ENCODE results near the gene SLC24A3. TPM values are rescaled to one million over a fixed set of nuclear protein-coding genes. Genes with fewer than 3 reads are reported as not detected.

SLC24A3 gene
- total and polyA plus RNA-seq, 2 of the 13 experiments (the other 11 are each of a cell fraction or from before 2014, with no cell fraction given), result not detected

DNA sequence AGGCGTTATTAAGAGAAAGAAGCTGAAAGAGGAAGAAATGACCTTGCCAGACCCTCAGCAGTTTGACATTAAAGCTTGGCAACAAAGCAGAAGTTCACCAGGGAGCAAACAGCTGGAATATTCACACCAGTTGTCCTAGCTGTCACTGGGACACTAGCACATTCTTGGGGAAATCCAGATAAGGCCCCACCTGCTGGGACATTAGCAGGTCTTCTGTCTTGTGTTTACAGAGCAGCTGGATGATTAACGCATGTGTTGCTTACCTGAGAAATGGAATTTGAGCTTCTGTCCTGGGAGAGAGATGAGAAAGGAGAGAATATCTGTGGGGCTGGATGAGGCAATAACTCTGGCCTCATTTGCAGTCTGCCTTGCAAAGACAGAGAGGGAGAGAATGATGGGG lies 408.0 kb downstream of the SLC24A3 start (continued):
- TF ChIP-seq, protein P1, sequence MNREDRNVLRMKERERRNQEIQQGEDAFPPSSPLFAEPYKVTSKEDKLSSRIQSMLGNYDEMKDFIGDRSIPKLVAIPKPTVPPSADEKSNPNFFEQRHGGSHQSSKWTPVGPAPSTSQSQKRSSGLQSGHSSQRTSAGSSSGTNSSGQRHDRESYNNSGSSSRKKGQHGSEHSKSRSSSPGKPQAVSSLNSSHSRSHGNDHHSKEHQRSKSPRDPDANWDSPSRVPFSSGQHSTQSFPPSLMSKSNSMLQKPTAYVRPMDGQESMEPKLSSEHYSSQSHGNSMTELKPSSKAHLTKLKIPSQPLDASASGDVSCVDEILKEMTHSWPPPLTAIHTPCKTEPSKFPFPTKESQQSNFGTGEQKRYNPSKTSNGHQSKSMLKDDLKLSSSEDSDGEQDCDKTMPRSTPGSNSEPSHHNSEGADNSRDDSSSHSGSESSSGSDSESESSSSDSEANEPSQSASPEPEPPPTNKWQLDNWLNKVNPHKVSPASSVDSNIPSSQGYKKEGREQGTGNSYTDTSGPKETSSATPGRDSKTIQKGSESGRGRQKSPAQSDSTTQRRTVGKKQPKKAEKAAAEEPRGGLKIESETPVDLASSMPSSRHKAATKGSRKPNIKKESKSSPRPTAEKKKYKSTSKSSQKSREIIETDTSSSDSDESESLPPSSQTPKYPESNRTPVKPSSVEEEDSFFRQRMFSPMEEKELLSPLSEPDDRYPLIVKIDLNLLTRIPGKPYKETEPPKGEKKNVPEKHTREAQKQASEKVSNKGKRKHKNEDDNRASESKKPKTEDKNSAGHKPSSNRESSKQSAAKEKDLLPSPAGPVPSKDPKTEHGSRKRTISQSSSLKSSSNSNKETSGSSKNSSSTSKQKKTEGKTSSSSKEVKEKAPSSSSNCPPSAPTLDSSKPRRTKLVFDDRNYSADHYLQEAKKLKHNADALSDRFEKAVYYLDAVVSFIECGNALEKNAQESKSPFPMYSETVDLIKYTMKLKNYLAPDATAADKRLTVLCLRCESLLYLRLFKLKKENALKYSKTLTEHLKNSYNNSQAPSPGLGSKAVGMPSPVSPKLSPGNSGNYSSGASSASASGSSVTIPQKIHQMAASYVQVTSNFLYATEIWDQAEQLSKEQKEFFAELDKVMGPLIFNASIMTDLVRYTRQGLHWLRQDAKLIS (CRISPR knock-in tag; IDR thresholded peaks at IDR 0.05), result no peak
- TF ChIP-seq NCOA2 (CRISPR knock-in tag; IDR thresholded peaks at IDR 0.05) (no peak), MEF2D (CRISPR knock-in tag; IDR thresholded peaks at IDR 0.05) (no peak), FOXK2 (IDR thresholded peaks at IDR 0.05) (no peak), HNRNPL (IDR thresholded peaks at IDR 0.05; ENCODE audit: low read depth, low read length) (no peak), SETDB1 (CRISPR knock-in tag; IDR thresholded peaks at IDR 0.05; ENCODE audit: borderline replicate concordance) (no peak), FOXA1 (IDR thresholded peaks at IDR 0.05) (no peak), FOXA1 (CRISPR knock-in tag; IDR thresholded peaks at IDR 0.05) (peak; percentile 67; the same call in 1 of the 2 replicates), NFIC (IDR thresholded peaks at IDR 0.05; ENCODE audit: low read length) (no peak), MIXL1 (CRISPR knock-in tag; IDR thresholded peaks at IDR 0.05) (no peak), ZNF761 (CRISPR knock-in tag; conservative IDR thresholded peaks at IDR 0.05) (no peak), SAP130 (CRISPR knock-in tag; IDR thresholded peaks at IDR 0.05; ENCODE audit: low read depth) (peak; percentile 47; the same call in 1 of the 2 replicates), PTBP1 (IDR thresholded peaks at IDR 0.05; ENCODE audit: low read depth, low read length, poor library complexity, severe bottlenecking) (no peak), FOXP1 (IDR thresholded peaks at IDR 0.05) (no peak), FOXP1 (CRISPR knock-in tag; IDR thresholded peaks at IDR 0.05) (peak; percentile 81), ATAD3A (CRISPR knock-in tag; IDR thresholded peaks at IDR 0.05) (no peak), ZNF205 (CRISPR knock-in tag; IDR thresholded peaks at IDR 0.05) (no peak), RFX5 (IDR thresholded peaks at IDR 0.05; ENCODE audit: low read depth, low read length) (no peak)
- TF ChIP-seq, protein P2, sequence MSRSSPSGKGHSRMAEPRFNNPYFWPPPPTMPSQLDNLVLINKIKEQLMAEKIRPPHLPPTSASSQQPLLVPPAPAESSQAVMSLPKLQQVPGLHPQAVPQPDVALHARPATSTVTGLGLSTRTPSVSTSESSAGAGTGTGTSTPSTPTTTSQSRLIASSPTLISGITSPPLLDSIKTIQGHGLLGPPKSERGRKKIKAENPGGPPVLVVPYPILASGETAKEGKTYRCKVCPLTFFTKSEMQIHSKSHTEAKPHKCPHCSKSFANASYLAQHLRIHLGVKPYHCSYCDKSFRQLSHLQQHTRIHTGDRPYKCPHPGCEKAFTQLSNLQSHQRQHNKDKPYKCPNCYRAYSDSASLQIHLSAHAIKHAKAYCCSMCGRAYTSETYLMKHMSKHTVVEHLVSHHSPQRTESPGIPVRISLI (CRISPR knock-in tag; IDR thresholded peaks at IDR 0.05; ENCODE audit: borderline replicate concordance), result 0 out of 2 replicates have a peak, but pooled peaks have one; percentile 29
- TF ChIP-seq, protein P3, sequence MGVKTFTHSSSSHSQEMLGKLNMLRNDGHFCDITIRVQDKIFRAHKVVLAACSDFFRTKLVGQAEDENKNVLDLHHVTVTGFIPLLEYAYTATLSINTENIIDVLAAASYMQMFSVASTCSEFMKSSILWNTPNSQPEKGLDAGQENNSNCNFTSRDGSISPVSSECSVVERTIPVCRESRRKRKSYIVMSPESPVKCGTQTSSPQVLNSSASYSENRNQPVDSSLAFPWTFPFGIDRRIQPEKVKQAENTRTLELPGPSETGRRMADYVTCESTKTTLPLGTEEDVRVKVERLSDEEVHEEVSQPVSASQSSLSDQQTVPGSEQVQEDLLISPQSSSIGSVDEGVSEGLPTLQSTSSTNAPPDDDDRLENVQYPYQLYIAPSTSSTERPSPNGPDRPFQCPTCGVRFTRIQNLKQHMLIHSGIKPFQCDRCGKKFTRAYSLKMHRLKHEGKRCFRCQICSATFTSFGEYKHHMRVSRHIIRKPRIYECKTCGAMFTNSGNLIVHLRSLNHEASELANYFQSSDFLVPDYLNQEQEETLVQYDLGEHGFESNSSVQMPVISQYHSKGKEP (CRISPR knock-in tag; IDR thresholded peaks at IDR 0.05), result no peak
- TF ChIP-seq, protein P4, sequence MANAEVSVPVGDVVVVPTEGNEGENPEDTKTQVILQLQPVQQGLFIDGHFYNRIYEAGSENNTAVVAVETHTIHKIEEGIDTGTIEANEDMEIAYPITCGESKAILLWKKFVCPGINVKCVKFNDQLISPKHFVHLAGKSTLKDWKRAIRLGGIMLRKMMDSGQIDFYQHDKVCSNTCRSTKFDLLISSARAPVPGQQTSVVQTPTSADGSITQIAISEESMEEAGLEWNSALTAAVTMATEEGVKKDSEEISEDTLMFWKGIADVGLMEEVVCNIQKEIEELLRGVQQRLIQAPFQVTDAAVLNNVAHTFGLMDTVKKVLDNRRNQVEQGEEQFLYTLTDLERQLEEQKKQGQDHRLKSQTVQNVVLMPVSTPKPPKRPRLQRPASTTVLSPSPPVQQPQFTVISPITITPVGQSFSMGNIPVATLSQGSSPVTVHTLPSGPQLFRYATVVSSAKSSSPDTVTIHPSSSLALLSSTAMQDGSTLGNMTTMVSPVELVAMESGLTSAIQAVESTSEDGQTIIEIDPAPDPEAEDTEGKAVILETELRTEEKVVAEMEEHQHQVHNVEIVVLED (CRISPR knock-in tag; IDR thresholded peaks at IDR 0.05; ENCODE audit: borderline replicate concordance), result no peak
- TF ChIP-seq, protein P5, sequence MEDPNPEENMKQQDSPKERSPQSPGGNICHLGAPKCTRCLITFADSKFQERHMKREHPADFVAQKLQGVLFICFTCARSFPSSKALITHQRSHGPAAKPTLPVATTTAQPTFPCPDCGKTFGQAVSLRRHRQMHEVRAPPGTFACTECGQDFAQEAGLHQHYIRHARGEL (CRISPR knock-in tag; IDR thresholded peaks at IDR 0.05), result no peak
- TF ChIP-seq, protein P6, sequence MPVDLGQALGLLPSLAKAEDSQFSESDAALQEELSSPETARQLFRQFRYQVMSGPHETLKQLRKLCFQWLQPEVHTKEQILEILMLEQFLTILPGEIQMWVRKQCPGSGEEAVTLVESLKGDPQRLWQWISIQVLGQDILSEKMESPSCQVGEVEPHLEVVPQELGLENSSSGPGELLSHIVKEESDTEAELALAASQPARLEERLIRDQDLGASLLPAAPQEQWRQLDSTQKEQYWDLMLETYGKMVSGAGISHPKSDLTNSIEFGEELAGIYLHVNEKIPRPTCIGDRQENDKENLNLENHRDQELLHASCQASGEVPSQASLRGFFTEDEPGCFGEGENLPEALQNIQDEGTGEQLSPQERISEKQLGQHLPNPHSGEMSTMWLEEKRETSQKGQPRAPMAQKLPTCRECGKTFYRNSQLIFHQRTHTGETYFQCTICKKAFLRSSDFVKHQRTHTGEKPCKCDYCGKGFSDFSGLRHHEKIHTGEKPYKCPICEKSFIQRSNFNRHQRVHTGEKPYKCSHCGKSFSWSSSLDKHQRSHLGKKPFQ (CRISPR knock-in tag; IDR thresholded peaks at IDR 0.05; ENCODE audit: insufficient replicate concordance), result no peak
